Hematopoietic multipotent progenitor cell (in vitro differentiated cells): ENCODE results near the gene OPA1. TPM values are rescaled to one million over a fixed set of nuclear protein-coding genes. Genes with fewer than 3 reads are reported as not detected.

Source experiments
- DNase-seq, 3 donors: peaks; one replicate each; pipeline ENCODE4 v3.0.0-alpha.2; 2011 to 2015; ENCODE audit warnings: low read depth in 2 of 3, low spot score in 2 of 3
- total RNA-seq: library from RNA; depleted of rRNA; stranded (reverse); fragments of >200 nt; gene quantifications from one replicate; pipeline ENCODE4 v1.2.3, GENCODE V29; 2012

The OPA1 gene
- total RNA-seq, 1 donor: 27.5 TPM

DNA sequence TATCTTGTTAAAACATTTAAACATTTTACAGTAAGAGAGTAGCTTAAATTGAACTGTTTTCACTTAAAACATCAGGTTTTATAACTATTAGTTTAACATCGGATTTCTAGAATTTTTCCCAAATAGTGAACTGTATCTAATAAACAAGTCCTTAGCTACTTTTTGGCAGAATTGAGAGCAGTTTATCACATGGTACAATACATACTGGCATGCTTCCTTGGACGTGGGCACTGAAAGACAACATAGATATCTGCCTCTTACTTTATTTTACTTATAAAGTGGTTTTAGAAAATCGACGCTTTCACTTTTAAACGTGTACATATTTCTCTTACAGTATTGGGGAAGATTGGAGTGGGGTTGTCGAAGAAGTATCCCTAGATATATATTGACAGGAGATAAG, 52.8 kb downstream of the OPA1 start:
- no peak for DNase-seq

DNA sequence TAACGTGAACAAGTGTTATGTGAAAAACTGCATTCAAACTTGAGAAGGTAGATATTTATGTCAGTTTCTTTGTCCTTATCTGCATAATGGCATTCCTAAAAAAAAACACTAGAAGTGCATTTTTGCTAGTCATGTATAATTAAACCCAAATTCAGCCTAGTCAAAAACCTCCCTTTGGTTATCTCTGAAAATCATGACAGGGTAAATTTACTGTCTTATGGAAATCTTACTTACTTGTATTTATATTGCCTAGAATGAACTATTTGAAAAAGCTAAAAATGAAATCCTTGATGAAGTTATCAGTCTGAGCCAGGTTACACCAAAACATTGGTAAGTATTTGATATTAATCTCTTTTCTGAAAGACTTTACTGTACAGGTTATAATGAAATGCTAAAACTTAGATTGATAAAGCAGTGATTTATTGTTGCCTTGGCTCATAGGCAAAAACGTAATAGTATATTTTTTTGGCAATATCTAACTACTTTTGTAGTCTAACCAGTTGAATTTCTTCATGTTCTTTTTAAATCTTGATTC, 55.6 kb downstream of the OPA1 start:
- DNase-seq: no peak

DNA sequence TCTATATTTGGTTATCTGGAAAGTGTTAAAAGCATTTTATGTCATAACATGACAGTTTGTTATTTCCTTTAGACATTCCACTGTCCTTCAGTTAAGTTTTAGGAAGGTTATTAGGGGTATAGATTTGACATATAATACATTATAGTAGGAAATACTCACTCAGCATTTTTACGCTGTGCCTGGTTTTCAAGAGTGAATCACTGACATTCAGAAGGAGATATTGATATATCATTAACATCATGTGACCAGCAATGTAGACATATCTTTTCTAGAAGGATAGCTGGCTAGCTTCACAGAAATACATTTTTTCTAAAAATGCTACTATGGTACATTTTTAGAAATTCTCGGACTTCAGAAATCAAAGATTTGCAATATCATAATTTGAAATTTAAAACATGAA, 57.6 kb downstream of the OPA1 start:
- DNase-seq: no peak

DNA sequence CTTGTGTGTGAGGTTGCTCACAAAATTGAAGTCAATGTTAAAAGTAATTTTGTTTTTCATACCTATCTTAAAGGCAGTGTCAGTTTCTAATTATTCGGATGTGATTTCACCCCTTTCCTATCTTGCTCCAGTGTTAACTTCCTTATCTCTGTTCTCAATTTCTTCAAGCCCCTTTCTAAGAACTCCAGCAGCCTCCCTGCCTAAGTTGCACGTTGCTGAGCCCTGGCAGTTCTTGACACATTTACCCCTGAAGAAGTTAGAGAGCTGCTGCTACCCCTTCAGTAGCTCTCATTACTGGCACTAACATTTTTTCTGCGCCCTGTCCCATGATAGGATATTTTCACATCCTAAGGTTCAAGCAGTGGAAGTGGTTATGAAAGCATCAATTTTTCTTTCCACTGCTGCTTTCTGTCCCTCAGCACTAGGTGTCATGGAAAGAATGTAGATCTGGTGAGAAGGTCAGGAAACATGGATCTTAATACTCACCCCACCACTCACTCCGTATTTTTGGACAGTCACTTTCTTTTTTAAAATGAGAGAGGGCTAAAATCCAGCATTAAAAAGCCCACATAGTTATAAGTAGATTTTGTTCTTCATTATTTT, 62.9 kb downstream of the OPA1 start:
- no peak for DNase-seq

DNA sequence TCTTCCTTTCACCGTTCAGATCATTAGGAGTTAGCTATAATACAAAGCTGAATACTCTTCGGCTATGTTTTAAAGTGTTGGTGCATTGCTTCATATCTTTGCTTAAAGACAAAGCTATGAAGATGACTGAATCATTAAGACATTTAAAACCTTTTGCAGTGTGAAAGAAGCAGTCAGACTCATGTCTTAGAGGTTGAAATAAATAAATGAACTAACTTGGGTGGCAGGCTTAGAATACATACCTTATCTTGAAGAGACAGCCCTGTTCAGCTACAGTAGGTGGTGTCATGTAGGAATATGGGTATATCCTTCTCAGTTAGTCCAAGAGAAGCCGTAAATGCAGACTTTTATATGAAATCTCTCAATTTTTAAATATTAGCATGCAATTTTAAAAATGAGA, 63.4 kb downstream of the OPA1 start:
- DNase-seq: no peak

DNA sequence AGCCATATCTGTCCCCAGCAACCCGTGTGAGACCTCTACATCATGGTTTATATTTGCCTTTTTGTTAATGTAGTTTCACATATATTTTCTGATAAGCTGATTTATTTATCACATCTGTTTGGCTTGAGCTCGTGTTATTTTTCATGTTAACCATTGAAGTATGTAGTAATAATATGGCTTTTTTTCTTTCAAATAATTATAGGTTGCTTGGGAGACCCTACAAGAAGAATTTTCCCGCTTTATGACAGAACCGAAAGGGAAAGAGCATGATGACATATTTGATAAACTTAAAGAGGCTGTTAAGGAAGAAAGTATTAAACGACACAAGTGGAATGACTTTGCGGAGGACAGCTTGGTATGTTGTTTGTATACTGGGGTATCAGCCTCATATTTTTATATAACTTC, 63.9 kb downstream of the OPA1 start:
- no peak for DNase-seq

DNA sequence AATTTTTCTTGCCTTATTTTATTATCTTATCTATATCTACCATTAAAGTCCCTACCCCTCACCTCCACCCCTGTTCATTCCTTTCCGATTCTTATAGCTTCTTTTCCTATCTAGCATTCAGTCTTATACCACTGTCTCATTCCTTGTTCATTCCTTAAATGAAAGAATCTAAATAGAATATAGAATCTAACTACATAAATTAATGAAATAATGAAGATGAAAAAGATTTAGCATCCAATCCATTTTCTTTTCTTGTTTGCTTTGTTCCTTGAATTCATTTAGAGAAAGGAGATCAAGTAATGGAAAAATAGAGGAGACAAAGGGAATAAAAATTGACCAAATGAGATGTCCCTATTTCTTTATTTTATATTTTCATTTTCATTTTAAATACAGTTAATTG, 67.2 kb downstream of the OPA1 start:
- DNase-seq: no peak

DNA sequence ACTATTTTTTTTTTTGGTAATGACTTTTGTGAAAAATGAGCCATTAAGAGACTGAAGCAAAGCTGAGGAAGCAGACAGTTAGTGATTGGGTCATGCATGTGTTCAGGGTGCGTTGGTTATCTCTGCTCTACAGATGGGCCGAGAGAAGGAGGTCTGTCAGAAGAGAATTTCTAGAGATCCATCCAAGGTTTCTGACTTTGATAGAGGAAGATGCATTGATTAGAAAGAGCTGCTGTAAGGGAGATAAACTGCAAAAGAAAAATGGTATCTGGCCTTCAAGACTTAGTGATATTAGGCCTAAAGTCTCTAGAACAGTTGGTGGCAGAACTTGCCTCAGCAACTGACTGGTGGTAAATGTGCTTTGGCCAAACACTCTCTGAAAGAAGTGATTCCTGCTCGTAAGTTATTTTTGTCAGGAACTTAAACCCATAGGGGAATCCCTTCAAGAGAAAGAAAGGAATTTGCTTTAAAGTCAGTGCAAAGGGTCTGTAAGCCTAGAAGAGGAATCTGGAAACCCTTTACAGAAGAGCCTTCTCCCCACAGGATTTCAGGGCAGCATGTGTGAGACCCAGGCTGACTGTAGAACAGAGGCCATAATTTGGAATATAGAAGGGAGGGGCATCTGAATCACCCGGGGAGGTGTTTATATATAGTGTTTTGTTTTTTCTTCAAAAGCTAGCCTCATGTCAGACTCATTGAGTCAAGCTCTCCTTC, 67.8 kb downstream of the OPA1 start:
- DNase-seq: peak in 2 of 3 donors; percentile 49 to 78

DNA sequence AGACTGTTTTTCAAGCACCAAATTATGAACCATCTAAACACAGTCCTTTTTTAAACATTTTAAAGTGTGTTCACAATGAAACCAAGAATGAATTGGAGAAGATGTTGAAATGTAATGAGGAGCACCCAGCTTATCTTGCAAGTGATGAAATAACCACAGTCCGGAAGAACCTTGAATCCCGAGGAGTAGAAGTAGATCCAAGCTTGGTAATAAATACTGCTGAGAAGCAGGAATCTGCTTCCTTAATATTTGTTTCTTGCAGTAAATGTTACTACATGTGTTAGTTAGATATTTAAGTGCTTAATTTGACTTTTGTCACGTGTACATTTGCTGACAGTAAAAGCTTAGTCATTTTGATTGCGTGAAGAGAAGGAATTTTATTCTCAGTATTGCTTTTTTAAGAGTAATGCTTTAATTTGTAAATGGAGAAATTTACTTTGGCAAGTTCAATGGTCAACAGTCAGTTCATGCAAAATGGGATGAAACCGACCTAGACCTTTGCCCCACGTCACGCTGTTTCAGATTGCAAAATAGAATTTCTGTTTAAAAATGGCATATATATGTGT, 69.8 kb downstream of the OPA1 start:
- no peak for DNase-seq

DNA sequence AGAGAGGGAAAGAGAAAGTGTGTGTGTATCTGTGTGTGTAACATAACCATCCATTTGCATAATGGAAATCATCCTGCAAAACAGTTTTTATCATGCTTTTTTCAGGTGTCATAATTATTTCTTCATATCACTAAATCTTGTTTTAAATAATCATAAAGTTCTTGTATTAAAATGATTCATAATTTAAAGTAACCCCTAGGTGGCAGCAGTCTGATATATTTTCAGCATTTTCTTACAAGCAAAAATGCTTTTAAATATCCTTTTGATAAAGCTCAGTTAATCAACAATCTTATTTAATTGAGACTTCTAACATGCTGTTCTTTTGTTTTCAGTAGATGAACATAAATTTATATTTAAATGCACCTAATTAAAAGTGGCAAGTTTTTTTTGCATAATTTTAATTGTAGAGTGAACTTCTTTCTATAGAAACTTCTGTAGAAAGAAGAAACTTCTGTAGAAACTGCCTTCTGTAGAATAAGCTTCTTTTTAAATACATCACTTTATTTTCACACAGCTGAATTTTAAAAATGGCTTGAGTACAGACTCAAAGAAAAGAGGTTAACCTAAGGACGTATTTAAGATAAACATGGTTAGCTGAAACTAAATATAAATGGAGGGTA, 72.5 kb downstream of the OPA1 start:
- peak in 2 of 3 donors; percentile 29 to 74 for DNase-seq

DNA sequence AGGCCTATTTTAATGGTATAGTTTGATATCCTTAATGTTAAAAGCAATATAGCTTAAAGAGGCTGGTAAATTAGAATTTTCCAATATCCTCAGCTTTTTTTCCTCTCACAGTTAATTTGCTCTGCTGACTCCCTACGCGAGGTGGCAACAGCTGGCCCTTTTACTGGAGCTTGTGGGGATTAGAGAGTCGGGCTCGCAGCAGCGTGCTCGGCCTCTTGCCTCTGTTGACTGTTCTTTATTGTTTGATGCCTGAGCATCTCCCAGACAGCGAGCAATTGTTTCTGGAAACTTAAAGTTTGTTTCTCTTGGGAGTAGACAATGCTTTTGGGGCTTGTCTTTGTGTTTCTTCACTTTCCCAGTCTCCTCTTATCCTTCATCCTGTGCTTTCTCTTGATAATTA, 80.8 kb downstream of the OPA1 start:
- DNase-seq: no peak

DNA sequence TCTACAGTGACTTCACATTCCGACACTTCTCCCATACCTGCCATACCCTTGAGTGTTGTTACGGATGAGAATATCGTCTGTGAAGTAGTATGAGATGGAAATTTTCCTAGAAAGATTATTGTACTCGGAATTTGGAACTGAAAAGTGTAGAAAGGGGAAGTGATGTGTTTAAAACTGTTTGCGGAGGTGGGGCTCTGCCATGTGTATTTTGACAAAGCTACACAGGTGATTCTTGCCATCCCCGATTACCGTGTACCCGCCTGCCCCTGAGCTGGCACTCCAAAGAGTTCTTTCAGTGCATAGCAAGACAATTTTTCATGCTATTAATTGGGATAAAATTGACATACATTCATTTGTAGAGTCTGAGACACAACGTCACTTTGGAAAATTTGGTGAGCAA, 81.7 kb downstream of the OPA1 start:
- DNase-seq: no peak

DNA sequence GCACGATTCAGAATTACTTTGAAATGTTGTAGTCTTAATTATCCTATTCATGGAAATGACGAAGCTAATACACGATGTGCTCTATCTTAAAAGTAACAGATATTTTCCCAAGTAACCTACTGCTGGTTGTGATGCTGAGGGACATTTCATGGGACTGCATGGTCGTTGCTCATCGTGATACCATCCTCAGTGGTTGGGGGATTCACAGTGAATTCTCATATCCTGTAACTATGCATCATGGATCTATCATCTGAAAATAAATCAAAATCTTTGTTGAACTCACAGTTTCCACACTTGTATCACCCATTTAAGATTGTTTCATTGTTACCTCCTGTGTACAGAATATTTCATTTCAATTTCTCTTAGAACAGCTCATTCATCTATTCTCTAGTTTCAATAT, 84.7 kb downstream of the OPA1 start:
- no peak for DNase-seq

DNA sequence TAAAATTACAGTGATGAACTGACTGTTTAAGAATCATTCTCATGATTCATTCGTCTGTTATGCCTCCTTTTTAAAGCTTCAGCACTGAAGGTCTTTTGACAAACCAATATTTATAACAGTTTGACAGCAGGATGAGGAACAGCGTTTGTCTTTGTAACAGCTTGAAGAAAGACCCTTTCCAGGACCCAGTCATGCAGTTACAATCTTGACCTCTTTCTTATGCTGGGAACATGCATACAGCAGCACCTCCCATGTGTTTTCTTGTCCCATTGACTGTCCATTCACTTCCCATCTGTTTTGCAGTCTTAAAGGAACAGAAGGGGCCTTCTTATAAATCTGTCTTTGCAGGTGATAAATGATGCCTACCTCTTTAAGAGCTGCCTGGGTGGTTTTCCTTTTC, 87.2 kb downstream of the OPA1 start:
- DNase-seq: no peak

DNA sequence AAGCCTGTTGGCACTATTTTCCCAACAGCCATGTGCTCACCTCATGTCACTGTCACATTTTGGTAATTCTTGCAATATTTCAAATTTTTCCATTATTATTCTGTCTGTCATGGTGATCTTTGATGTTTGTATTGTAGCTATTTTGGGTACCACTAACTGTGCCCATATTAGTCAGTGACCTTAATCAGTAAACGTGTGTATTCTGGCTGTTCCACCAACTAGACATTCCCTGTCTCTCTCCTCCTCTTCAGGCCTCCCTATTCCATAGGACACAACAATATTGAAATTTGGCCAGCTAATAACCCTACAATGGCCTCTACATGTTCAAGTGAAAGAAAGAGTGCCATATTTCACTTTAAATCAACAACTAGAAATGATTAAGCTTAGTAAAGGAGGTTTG, 88.6 kb downstream of the OPA1 start:
- DNase-seq: no peak

DNA sequence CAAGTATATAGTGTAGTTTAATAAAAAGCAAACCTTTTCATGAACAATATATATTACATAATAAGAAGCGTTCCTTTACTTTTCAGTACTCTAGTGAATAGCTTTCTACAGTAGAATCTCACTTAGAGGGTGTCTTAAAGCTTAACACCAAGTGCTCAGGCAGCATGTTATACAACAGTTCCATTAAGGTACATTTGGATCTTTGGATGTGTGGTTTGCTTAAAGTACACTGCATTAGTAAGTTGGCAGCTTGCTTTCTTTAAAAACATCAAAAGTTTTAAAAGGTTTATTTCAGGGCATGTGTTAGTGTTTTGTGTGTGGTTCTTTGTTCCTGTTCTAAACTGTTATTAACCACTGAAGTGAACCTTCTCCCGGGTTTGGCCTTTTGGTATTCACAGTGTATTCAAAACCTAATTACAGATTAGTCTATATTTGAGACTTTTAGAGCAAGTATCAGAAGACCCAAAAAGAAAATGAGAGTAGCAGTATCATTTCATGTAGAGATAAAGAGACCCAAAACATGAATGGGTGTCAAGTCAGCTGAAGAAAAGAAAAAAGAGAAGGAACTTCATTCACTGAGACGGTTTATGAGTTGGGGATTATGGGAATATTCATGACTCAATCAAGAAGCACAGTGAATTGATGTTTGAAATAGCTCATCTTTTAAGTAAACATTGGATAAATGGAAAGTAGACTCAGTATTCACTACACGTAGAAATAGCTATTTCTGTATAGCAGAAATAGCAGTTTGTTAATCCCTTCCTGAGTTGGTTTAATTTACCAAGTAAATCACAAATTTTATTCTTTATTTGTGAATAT, 93.9 kb downstream of the OPA1 start:
- DNase-seq: peak in 1 of 3 donors; percentile 6

DNA sequence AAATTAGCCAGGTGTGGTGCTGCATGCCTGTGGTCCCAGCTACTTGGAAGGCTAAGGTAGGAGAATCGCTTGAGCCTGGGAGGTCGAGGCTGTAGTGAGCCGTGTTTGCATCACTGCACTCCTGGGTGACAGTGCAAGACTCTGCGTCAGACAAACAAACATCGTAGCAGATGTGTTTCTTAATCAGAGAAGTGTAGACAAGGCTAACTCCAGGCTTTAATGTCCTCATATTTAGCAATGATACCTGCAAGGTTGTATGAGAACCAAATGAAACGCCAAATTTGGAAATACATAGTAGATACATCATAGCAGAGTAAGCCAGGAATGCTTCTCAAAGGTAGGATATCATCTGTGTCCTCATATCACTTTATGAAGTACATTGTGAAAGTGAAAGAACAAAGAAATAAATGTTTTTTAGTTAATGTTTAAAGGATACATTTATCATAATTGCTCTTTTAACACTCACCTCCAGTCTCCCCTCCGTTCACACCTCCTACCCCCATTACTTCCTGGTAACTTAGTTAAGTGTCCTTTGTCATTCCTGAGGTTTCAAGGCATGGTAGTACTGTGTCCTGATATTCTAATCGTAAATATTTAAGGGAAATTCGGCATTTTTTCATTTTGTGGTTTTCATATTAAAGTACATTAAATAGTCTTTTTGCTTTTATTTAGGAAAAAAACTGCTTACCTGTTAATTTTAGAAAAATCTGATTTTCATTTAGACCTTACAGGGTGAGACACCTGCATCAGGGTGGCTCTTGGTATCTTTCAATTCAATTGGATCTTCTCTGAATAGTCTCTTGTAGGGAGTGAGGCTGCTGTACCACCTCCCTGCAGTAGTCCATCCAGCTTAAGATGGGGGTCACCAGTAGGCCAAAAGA, 96.1 kb downstream of the OPA1 start:
- DNase-seq: no peak

DNA sequence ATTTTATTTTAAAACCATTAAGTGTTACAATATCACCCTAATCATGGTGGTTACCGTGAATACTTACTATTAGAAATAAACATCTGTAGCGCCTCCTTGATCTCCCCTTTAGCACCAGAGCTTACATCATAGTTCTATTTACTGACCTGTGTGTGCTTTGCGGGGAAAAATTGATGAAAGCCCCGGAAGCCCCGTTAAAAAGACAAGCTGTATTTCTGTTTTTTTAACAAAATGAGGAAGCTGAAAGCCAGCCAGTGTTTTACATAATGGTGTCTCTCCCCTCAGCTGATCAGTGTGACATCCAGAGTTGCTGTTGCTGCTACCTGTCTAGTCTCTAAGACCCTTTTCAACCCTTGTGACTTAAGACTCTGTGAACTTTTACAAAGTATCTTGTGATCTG, 100.8 kb downstream of the OPA1 start:
- peak in 1 of 3 donors; percentile 46 for DNase-seq

DNA sequence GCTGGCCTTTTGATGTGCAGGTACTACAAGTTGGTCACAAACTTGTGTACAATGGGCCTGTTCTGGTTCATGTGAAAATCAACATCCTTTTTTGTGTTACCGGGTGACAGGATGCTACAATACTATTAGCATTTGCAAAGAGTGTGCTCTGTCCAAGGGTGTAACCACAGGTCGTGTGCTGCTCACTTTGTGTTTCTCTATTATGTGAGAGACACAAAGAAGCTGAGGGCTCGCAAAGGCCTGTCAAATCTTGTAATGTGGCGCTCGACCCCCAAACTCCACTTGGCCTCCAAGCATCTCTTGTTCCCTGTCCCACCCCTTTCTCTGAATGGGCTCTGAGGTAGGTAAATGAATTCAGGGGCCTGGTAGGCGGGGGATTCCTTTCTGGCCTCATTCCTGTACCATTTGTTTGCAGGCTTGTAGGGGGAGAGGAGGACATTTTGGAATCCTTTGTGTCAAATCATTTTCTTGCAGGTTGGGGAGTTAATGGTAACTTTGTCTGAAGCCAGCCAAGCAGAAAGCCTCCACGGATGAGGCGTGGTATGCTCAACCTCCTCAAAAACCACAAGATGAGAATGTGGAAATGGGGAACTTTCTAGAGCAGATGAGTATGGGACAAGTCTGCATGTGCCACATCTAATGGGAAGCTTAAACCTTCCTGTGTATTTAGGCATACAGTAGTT, 109.1 kb downstream of the OPA1 start:
- DNase-seq: no peak
